ENCODE measurements around the gene IFT74. TPM values are rescaled to one million over a fixed set of nuclear protein-coding genes. Genes with fewer than 3 reads are reported as not detected.

IFT74 gene
- total and polyA plus RNA-seq, 2 of the 13 experiments (the other 11 are each of a cell fraction or from before 2014, with no cell fraction given): 4.2 to 12.3 TPM

GRCh38 chr9:26955921-26956859 lies at the start of gene IFT74 (continued):
- 0 out of 2 replicates have a peak, but pooled peaks have one; percentile 43 for TF ChIP-seq ZSCAN5A (CRISPR knock-in tag; IDR thresholded peaks at IDR 0.05; ENCODE audit: borderline replicate concordance)
- TF ChIP-seq NR2F6 (IDR thresholded peaks at IDR 0.05): no peak
- TF ChIP-seq NR2F6 (CRISPR knock-in tag; IDR thresholded peaks at IDR 0.05): no peak
- TF ChIP-seq, protein P1, sequence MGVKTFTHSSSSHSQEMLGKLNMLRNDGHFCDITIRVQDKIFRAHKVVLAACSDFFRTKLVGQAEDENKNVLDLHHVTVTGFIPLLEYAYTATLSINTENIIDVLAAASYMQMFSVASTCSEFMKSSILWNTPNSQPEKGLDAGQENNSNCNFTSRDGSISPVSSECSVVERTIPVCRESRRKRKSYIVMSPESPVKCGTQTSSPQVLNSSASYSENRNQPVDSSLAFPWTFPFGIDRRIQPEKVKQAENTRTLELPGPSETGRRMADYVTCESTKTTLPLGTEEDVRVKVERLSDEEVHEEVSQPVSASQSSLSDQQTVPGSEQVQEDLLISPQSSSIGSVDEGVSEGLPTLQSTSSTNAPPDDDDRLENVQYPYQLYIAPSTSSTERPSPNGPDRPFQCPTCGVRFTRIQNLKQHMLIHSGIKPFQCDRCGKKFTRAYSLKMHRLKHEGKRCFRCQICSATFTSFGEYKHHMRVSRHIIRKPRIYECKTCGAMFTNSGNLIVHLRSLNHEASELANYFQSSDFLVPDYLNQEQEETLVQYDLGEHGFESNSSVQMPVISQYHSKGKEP (CRISPR knock-in tag; IDR thresholded peaks at IDR 0.05): no peak
- TF ChIP-seq ZNF703 (CRISPR knock-in tag; IDR thresholded peaks at IDR 0.05; ENCODE audit: borderline replicate concordance): no peak
- TF ChIP-seq ZNF350 (CRISPR knock-in tag; IDR thresholded peaks at IDR 0.05; ENCODE audit: borderline replicate concordance, low read depth): peak; percentile 76; the same call in 1 of the 2 replicates
- peak; percentile 91 for TF ChIP-seq ARID4A (CRISPR knock-in tag; IDR thresholded peaks at IDR 0.05; ENCODE audit: borderline replicate concordance)
- TF ChIP-seq, protein P2, sequence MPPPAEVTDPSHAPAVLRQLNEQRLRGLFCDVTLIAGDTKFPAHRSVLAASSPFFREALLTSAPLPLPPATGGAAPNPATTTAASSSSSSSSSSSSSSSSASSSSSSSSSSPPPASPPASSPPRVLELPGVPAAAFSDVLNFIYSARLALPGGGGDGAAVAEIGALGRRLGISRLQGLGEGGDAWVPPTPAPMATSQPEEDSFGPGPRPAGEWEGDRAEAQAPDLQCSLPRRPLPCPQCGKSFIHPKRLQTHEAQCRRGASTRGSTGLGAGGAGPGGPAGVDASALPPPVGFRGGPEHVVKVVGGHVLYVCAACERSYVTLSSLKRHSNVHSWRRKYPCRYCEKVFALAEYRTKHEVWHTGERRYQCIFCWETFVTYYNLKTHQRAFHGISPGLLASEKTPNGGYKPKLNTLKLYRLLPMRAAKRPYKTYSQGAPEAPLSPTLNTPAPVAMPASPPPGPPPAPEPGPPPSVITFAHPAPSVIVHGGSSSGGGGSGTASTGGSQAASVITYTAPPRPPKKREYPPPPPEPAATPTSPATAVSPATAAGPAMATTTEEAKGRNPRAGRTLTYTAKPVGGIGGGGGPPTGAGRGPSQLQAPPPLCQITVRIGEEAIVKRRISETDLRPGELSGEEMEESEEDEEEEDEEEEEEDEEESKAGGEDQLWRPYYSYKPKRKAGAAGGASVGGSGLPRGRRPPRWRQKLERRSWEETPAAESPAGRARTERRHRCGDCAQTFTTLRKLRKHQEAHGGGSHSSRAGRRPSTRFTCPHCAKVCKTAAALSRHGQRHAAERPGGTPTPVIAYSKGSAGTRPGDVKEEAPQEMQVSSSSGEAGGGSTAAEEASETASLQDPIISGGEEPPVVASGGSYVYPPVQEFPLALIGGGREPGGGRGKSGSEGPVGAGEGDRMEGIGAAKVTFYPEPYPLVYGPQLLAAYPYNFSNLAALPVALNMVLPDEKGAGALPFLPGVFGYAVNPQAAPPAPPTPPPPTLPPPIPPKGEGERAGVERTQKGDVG (CRISPR knock-in tag; IDR thresholded peaks at IDR 0.05; ENCODE audit: borderline replicate concordance): no peak
- no peak for TF ChIP-seq PTBP1 (IDR thresholded peaks at IDR 0.05; ENCODE audit: low read depth, low read length, poor library complexity, severe bottlenecking)
- no peak for TF ChIP-seq ZNF557 (CRISPR knock-in tag; IDR thresholded peaks at IDR 0.05)
- peak; percentile 81; the same call in 1 of the 2 replicates for TF ChIP-seq POLR2AphosphoS5 (IDR thresholded peaks at IDR 0.05; ENCODE audit: low read depth, low read length)
- no peak for TF ChIP-seq CCAR2 (optimal IDR thresholded peaks at IDR 0.05; ENCODE audit: low read depth, low read length)
- no peak for TF ChIP-seq ZNF570 (CRISPR knock-in tag; IDR thresholded peaks at IDR 0.05; ENCODE audit: borderline replicate concordance)

Data from HepG2 (cell line).